RWPE2 (cell line): ENCODE results near the gene RELL1.

Experiments
- ATAC-seq: fragments of 200-7000 bp; cut with Tn5 transposase; 3 replicates; pipeline ENCODE4 v1.9.1; 2021; ENCODE audit warnings: low read depth
- DNase-seq: peaks from one replicate; pipeline ENCODE4 v3.0.0-alpha.2; 2020; ENCODE audit warnings: low spot score
- H3K27ac ChIP-seq: fragments of 450-650 bp; 2 replicates; pipeline ENCODE4 v1.5.1; 2017; ENCODE audit warnings: mild to moderate bottlenecking; ENCODE audit not compliant: poor library complexity, severe bottlenecking
- H3K27me3 ChIP-seq: fragments of 250-450 bp; sonication (Bioruptor Pico); 2 replicates; pipeline ENCODE4 v1.5.1; 2021; ENCODE audit warnings: mild to moderate bottlenecking, moderate library complexity; ENCODE audit not compliant: insufficient read depth, poor library complexity, severe bottlenecking
- H3K36me3 ChIP-seq: fragments of 250-450 bp; sonication (Bioruptor Pico); 2 replicates; pipeline ENCODE4 v1.5.1; 2020; ENCODE audit warnings: low read depth, mild to moderate bottlenecking, moderate library complexity
- H3K4me1 ChIP-seq: fragments of 250-450 bp; sonication (Bioruptor Pico); 2 replicates; pipeline ENCODE4 v1.5.1; 2021; ENCODE audit warnings: mild to moderate bottlenecking, moderate library complexity; ENCODE audit not compliant: insufficient read depth, poor library complexity, severe bottlenecking
- H3K4me3 ChIP-seq: fragments of 250-450 bp; sonication (Bioruptor Pico); 2 replicates; pipeline ENCODE4 v1.5.1; 2021; ENCODE audit warnings: mild to moderate bottlenecking, moderate library complexity; ENCODE audit not compliant: severe bottlenecking
- H3K9me3 ChIP-seq: fragments of 250-450 bp; sonication (Bioruptor Pico); 2 replicates; pipeline ENCODE4 v1.5.1; 2021; ENCODE audit warnings: mild to moderate bottlenecking, moderate library complexity; ENCODE audit not compliant: severe bottlenecking
- TF ChIP-seq, protein P1 (sequence below): fragments of 450-650 bp; IDR thresholded peaks from one replicate; pipeline ENCODE4 v1.5.1; 2017; ENCODE audit warnings: mild to moderate bottlenecking, moderate library complexity; ENCODE audit not compliant: poor library complexity, severe bottlenecking

RELL1 gene

DNA sequence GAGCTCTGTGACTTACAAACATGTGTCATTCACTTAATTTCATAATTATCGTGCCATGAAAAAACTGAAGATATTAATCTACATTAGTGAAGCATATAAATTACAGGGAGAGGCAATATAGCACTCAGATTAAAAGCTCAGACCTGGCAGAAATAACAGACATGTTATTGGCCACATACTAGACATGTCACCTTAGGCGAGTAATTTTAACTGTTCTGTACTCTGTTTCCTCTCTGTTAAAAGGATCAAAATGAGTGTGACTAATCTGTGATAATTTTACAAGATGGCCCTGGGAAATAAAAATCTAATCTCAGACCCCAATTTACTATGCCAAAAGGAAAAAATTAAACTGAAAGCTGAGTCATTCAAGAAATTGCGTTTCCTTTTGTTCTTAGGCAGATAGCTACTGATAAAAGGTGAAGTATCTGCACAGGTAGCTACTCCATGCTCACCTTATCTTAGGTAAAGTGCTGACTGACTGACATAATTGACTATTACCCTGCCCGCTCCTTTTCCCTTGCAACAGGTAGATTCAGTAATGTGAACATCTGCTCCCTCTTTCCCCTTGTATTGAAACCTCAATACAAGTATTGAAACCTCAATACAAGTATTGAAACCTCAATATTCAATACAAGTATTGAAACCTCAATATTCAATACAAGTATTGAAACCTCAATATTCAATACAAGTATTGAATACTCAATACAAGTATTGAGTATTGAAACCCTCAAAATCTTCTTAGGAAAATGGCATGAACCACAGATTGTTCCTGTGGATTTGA, 33.2 kb downstream of the RELL1 start:
- ATAC-seq (no peak), DNase-seq (no peak)
- peaks cover 13% of the 10 kb centered on the region for H3K36me3 ChIP-seq
- peaks cover 21% of the 10 kb centered on the region for H3K4me1 ChIP-seq
- no peak overlapping the region for H3K27ac ChIP-seq
- peaks cover 3% of the 10 kb centered on the region for H3K9me3 ChIP-seq
- H3K4me3 ChIP-seq, result no peak overlapping the region
- TF ChIP-seq, protein P1, sequence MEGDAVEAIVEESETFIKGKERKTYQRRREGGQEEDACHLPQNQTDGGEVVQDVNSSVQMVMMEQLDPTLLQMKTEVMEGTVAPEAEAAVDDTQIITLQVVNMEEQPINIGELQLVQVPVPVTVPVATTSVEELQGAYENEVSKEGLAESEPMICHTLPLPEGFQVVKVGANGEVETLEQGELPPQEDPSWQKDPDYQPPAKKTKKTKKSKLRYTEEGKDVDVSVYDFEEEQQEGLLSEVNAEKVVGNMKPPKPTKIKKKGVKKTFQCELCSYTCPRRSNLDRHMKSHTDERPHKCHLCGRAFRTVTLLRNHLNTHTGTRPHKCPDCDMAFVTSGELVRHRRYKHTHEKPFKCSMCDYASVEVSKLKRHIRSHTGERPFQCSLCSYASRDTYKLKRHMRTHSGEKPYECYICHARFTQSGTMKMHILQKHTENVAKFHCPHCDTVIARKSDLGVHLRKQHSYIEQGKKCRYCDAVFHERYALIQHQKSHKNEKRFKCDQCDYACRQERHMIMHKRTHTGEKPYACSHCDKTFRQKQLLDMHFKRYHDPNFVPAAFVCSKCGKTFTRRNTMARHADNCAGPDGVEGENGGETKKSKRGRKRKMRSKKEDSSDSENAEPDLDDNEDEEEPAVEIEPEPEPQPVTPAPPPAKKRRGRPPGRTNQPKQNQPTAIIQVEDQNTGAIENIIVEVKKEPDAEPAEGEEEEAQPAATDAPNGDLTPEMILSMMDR, result no peak
- no peaks in the 10 kb centered on the region for H3K27me3 ChIP-seq

DNA sequence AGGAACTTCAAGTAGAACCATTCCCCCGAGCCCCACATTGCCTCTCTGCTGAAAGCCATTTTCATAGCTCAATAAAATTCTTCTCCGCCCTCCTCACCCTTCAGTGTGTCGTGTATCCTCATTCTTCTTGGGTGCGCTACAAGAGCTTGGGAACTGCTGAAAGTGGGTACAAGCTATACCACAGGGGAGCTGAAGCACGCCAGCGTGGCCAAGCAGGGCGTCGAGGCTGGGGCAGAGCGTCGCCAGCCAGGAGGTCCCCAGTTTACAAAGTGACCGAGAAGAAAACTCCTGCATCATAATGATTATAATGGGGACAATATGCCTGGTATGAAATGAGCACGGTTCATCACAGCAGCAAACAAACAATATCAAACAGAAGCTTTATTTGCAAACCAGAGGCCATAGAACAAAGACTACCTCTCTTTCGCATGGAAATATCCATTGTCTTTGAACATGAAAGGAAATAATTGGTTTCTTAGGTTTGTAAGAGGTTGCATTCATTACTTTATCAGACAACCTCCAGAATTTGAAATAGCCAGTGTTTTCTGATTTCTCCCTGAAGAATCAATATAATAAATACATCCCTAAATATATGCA, 34.3 kb downstream of the RELL1 start:
- Histone ChIP-seq H3K9me3 (no peaks in the 10 kb centered on the region), H3K27me3 (no peaks in the 10 kb centered on the region), H3K36me3 (peaks cover 23% of the 10 kb centered on the region), H3K4me1 (peaks cover 24% of the 10 kb centered on the region), H3K4me3 (no peak overlapping the region), H3K27ac (no peak overlapping the region)
- DNase-seq (no peak), ATAC-seq (no peak)
- TF ChIP-seq, protein P1, result no peak

DNA sequence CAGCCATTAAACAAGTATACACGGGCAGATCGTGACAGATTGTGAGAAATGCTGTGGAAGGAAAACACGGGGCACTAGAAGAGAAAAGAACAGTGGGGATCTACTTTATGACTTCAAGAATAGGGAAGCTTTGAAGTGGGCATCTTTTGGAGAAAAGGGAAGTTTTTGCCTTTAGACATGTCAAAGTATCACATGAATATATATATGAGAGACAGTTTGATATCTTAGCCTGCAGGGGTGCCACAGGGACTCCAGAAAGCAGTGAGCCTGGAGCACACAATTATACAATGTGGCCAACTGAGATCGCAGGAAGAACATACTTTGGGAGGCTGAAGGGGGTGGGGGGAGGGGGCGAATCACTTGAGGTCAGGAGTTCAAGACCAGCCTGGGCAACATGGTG, 35.7 kb downstream of the RELL1 start:
- H3K9me3 ChIP-seq, result no peaks in the 10 kb centered on the region
- no peak for DNase-seq
- no peak overlapping the region for H3K27ac ChIP-seq
- no peak for ATAC-seq
- TF ChIP-seq, protein P1, result no peak
- no peaks in the 10 kb centered on the region for H3K27me3 ChIP-seq
- peaks cover 35% of the 10 kb centered on the region for H3K36me3 ChIP-seq
- H3K4me3 ChIP-seq, result no peak overlapping the region
- peaks cover 24% of the 10 kb centered on the region for H3K4me1 ChIP-seq

DNA sequence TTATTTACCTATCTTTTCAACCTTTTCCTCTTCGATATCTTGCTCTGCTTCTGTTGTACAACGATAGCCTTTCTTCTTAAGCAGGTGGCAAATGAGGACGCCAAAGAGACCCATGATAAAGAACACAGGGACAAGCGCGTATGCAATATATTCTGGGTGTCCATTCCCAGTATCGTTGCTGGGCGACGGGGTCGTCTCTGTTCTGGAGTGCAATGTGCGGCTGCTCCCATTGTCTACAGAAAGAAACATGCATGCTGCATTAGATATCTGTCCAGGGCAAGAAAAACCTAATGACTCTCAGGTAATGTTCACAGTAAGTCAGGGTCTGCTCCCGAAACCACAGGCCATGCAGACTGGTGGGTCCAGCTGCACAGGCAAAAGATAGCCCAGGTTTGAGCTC, 36.9 kb downstream of the RELL1 start:
- Histone ChIP-seq H3K9me3 (no peaks in the 10 kb centered on the region), H3K27ac (no peak overlapping the region), H3K4me3 (no peak overlapping the region), H3K4me1 (peaks cover 20% of the 10 kb centered on the region), H3K27me3 (no peaks in the 10 kb centered on the region), H3K36me3 (peaks cover 37% of the 10 kb centered on the region)
- DNase-seq (no peak), ATAC-seq (no peak)
- TF ChIP-seq, protein P1, result no peak
